Karpas-422 (cell line): ENCODE results near the gene KCNAB1. TPM values are rescaled to one million over a fixed set of nuclear protein-coding genes. Genes with fewer than 3 reads are reported as not detected.

Experiments used
- DNase-seq: peaks from one replicate; pipeline ENCODE4 v3.0.0-alpha.2; 2015
- H2AFZ ChIP-seq: fragments of 200-600 bp; sonication (generic); 2 replicates; pipeline ENCODE4 v1.6.1; 2014; ENCODE audit warnings: antibody characterized with exemption, low read length, mixed read lengths
- H3K27ac ChIP-seq: fragments of 200-600 bp; sonication (generic); 2 replicates; pipeline ENCODE4 v1.5.1; 2014; ENCODE audit warnings: mild to moderate bottlenecking, low read length, moderate library complexity
- H3K27me3 ChIP-seq: fragments of 200-600 bp; sonication (generic); 2 replicates; pipeline ENCODE4 v1.6.1; 2014; ENCODE audit warnings: low read length, mixed read lengths
- H3K36me3 ChIP-seq: fragments of 200-600 bp; sonication (generic); 2 replicates; pipeline ENCODE4 v1.6.1; 2014; ENCODE audit warnings: low read length, mixed read lengths; ENCODE audit not compliant: insufficient read depth
- H3K4me1 ChIP-seq: fragments of 200-600 bp; sonication (generic); 2 replicates; pipeline ENCODE4 v1.6.1; 2014; ENCODE audit warnings: mild to moderate bottlenecking, low read length, mixed read lengths
- H3K4me2 ChIP-seq: fragments of 200-600 bp; sonication (generic); 2 replicates; pipeline ENCODE4 v1.6.1; 2014; ENCODE audit warnings: low read length, low read depth, mild to moderate bottlenecking; ENCODE audit not compliant: poor library complexity, severe bottlenecking
- H3K4me3 ChIP-seq: fragments of 200-600 bp; sonication (generic); 2 replicates; pipeline ENCODE4 v1.5.1; 2014; ENCODE audit warnings: mild to moderate bottlenecking, antibody characterized with exemption, low read length, mixed read lengths
- H3K79me2 ChIP-seq: fragments of 200-600 bp; sonication (generic); 2 replicates; pipeline ENCODE4 v1.6.1; 2014; ENCODE audit warnings: mild to moderate bottlenecking, low read length, mixed read lengths
- H3K9ac ChIP-seq: fragments of 200-600 bp; sonication (generic); 2 replicates; pipeline ENCODE4 v1.6.0; 2014; ENCODE audit warnings: low read length
- H3K9me2 ChIP-seq: fragments of 200-600 bp; sonication (generic), shearing (Covaris generic); replicated peaks from 2 replicates; pipeline ENCODE4 v1.6.0; 2014; ENCODE audit warnings: mild to moderate bottlenecking, low read length, moderate library complexity; ENCODE audit not compliant: insufficient read depth
- H3K9me3 ChIP-seq: fragments of 300-700, 200-600 bp; sonication (generic); 2 replicates; pipeline ENCODE4 v1.6.1; 2014; ENCODE audit warnings: low read length, mixed read lengths
- H4K20me1 ChIP-seq: fragments of 200-600 bp; sonication (generic); 2 replicates; pipeline ENCODE4 v1.6.1; 2014; ENCODE audit warnings: mild to moderate bottlenecking, antibody characterized with exemption, low read length, low read depth; ENCODE audit not compliant: insufficient read depth
- total RNA-seq: library from RNA; depleted of rRNA; stranded (reverse); fragments of >200 nt; shearing (Covaris generic); gene quantifications from 2 replicates; pipeline ENCODE4 v1.2.3, GENCODE V29; 2014; ENCODE audit warnings: low replicate concordance

The KCNAB1 gene
- total RNA-seq, 1 experiment from 2014 or later: not detected

GRCh38 chr3:156339491-156339890, 219.1 kb downstream of the KCNAB1 start:
- Histone ChIP-seq H3K27ac (no peak overlapping the region), H3K9me2 (no peaks in the 10 kb centered on the region), H3K9ac (no peak overlapping the region), H3K4me1 (0 out of 2 replicates have a peak, but pooled peaks cover 3% of the 10 kb centered on the region), H3K36me3 (no peaks in the 10 kb centered on the region), H3K27me3 (no peaks in the 10 kb centered on the region), H3K9me3 (no peaks in the 10 kb centered on the region), H3K79me2 (no peaks in the 10 kb centered on the region), H3K4me3 (no peak overlapping the region), H4K20me1 (no peaks in the 10 kb centered on the region), H3K4me2 (no peak overlapping the region), H2AFZ (no peak overlapping the region)
- DNase-seq: no peak

GRCh38 chr3:156341332-156341731, 221.0 kb downstream of the KCNAB1 start:
- Histone ChIP-seq H3K9ac (no peak overlapping the region), H3K4me2 (no peak overlapping the region), H3K4me1 (0 out of 2 replicates have a peak, but pooled peaks cover 3% of the 10 kb centered on the region), H3K27me3 (no peaks in the 10 kb centered on the region), H3K36me3 (no peaks in the 10 kb centered on the region), H3K9me3 (no peaks in the 10 kb centered on the region), H2AFZ (no peak overlapping the region), H3K4me3 (no peak overlapping the region), H3K27ac (no peak overlapping the region), H3K79me2 (no peaks in the 10 kb centered on the region), H3K9me2 (no peaks in the 10 kb centered on the region), H4K20me1 (no peaks in the 10 kb centered on the region)
- DNase-seq: no peak

DNA sequence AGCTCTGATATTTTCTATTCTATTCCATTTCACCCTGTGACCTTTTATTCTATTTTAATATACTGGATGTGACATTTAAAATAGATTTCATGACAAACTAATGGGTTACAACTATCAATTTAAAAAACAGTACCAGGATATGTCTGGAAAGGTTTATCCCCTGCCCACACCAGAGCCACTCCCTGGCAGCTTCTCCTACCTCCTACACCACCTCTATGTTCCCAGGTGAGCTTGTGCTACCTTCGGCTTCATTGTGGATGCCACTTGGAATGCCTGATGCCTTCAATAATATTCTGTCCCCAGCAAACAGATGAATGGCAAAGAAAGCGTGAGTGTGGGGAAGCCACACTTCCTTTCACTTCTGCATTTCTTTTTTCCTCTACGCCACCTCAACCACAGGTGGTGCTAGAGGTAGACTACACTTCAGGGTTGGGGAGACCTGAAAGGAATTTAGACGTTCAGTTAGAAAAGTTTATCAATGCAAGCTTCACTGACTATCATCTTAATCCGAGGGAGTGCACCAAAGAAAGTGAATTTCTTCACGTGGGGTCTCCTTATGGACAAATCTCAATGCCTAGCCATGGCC, 221.5 kb downstream of the KCNAB1 start:
- H3K36me3 ChIP-seq: no peaks in the 10 kb centered on the region
- no peak overlapping the region for H3K9ac ChIP-seq
- DNase-seq: peak; percentile 74
- H3K4me1 ChIP-seq: 0 out of 2 replicates have a peak, but pooled peaks cover 3% of the 10 kb centered on the region
- H3K9me3 ChIP-seq: no peaks in the 10 kb centered on the region
- no peaks in the 10 kb centered on the region for H3K27me3 ChIP-seq
- no peak overlapping the region for H3K4me2 ChIP-seq
- no peaks in the 10 kb centered on the region for H3K79me2 ChIP-seq
- no peaks in the 10 kb centered on the region for H4K20me1 ChIP-seq
- H3K27ac ChIP-seq: no peak overlapping the region
- no peak overlapping the region for H3K4me3 ChIP-seq
- H2AFZ ChIP-seq: no peak overlapping the region
- no peaks in the 10 kb centered on the region for H3K9me2 ChIP-seq

DNA sequence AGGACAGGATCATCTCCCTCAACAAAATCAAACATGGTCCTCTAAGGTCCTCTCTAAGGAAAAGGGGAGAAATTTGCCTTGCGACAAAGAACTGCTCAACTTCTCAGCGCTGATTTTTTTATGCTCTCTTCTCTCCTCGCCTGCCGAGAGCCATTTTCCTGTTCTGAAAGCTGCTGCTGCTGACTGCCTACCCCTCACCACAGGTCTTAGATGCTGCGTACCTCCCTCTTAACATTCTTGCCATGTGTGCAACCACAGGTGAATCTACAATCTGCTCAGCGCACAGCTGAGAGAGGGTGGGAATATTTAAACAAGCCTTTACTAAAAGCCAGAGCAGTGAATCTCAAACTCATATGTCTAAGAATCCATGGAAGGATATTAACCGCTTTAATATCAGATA, 223.8 kb downstream of the KCNAB1 start:
- Histone ChIP-seq H3K4me1 (0 out of 2 replicates have a peak, but pooled peaks cover 3% of the 10 kb centered on the region), H3K36me3 (no peaks in the 10 kb centered on the region), H3K4me3 (no peak overlapping the region), H2AFZ (no peak overlapping the region), H3K4me2 (no peak overlapping the region), H3K27ac (no peak overlapping the region), H3K27me3 (no peaks in the 10 kb centered on the region), H3K9me3 (no peaks in the 10 kb centered on the region), H4K20me1 (no peaks in the 10 kb centered on the region), H3K9me2 (no peaks in the 10 kb centered on the region), H3K9ac (no peak overlapping the region), H3K79me2 (no peaks in the 10 kb centered on the region)
- no peak for DNase-seq

DNA sequence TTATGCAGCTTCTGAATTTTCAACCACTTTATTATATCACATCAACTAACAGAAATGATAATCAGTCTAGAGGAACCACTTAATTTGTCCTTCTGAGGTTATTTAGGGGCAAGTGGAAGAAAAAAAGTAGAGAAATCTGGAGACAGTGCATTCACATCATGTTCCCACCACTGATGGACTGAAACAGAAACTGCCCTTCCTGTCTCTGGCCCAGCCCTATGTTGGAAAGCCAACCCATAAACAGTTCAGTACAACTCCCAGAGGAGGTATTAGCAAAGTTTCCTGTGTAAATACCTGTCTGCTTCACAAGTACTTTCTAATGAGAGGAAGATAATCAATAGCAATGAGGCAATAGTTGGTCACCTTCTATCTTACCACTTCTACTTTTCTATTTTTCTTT, 228.7 kb downstream of the KCNAB1 start:
- Histone ChIP-seq H3K4me1 (no peaks in the 10 kb centered on the region), H4K20me1 (no peaks in the 10 kb centered on the region), H3K9ac (no peak overlapping the region), H3K4me3 (no peak overlapping the region), H3K9me2 (no peaks in the 10 kb centered on the region), H3K27ac (no peak overlapping the region), H3K27me3 (no peaks in the 10 kb centered on the region), H2AFZ (no peak overlapping the region), H3K36me3 (no peaks in the 10 kb centered on the region), H3K9me3 (no peaks in the 10 kb centered on the region), H3K79me2 (no peaks in the 10 kb centered on the region), H3K4me2 (no peak overlapping the region)
- no peak for DNase-seq

DNA sequence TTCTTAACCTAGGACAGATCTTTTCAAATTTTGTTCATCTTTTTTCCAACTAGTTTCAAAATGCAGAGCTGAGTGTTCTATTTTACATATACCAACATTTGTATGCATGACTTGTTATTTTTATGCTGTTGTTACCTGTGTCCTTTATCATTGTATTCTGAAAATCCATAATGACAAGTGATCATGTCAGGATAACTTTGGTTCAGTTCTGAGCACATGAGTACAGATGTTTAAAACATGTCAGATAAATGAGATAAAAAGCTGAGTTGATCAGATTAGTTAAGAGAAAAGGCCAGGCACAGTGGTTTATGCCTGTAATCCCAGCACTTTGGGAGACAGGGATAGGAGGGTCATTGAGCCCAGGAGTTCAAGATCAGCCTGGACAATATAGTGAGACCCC, 229.6 kb downstream of the KCNAB1 start:
- Histone ChIP-seq H3K9me2 (no peaks in the 10 kb centered on the region), H3K9me3 (no peaks in the 10 kb centered on the region), H3K36me3 (no peaks in the 10 kb centered on the region), H4K20me1 (no peaks in the 10 kb centered on the region), H2AFZ (no peak overlapping the region), H3K9ac (no peak overlapping the region), H3K4me3 (no peak overlapping the region), H3K4me2 (no peak overlapping the region), H3K27me3 (no peaks in the 10 kb centered on the region), H3K27ac (no peak overlapping the region), H3K4me1 (no peaks in the 10 kb centered on the region), H3K79me2 (no peaks in the 10 kb centered on the region)
- DNase-seq: no peak

DNA sequence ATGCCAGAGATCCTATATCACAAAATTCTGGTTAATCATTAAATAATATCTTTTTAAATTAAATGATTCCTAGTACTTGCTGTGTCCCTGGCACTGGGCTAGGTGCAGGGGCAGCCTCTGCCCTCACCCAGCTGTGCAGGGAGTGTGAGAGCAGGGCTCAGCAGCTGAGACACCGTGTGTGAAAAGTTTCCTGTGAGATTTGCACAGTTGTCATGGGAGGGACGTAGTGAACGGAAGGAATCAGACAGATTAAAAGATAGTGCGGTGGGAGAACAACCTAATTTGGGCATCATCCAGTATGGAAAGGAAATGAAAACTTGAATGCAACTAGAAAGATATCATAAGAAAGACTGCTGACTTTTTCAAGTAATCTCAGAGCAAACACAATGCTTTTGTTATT, 230.4 kb downstream of the KCNAB1 start:
- Histone ChIP-seq H3K4me2 (no peak overlapping the region), H3K79me2 (no peaks in the 10 kb centered on the region), H3K9me2 (no peaks in the 10 kb centered on the region), H3K9ac (no peak overlapping the region), H3K9me3 (no peaks in the 10 kb centered on the region), H3K36me3 (no peaks in the 10 kb centered on the region), H3K27ac (no peak overlapping the region), H2AFZ (no peak overlapping the region), H3K4me3 (no peak overlapping the region), H3K27me3 (no peaks in the 10 kb centered on the region), H3K4me1 (no peaks in the 10 kb centered on the region), H4K20me1 (no peaks in the 10 kb centered on the region)
- no peak for DNase-seq

DNA sequence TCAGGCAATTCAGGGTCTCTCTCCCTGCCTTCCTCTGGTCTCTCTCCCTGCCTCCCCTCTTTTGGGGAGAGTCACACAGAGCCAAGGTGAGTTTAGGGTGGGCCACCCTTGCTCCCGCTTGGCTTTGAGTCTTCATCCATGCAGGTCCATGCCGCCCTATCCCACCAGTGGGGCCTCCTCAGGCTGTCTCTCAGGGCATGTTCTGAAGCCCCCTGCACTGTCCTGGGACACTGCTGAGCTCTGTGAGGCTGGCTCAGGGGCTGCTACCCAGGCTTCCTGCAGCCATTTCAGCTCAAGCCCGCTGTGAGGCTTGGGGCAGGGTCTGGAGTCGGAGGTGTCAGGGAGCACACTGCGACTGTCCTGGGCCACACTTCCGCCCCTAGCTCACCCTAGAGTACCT, 231.4 kb downstream of the KCNAB1 start:
- H3K4me2 ChIP-seq: no peak overlapping the region
- no peak overlapping the region for H3K9ac ChIP-seq
- no peaks in the 10 kb centered on the region for H3K27me3 ChIP-seq
- H3K36me3 ChIP-seq: no peaks in the 10 kb centered on the region
- H2AFZ ChIP-seq: no peak overlapping the region
- H3K4me1 ChIP-seq: no peaks in the 10 kb centered on the region
- H4K20me1 ChIP-seq: no peaks in the 10 kb centered on the region
- H3K4me3 ChIP-seq: no peak overlapping the region
- H3K9me3 ChIP-seq: no peaks in the 10 kb centered on the region
- H3K9me2 ChIP-seq: no peaks in the 10 kb centered on the region
- no peaks in the 10 kb centered on the region for H3K79me2 ChIP-seq
- no peak for DNase-seq
- H3K27ac ChIP-seq: no peak overlapping the region
